Activated naive CD8-positive, alpha-beta T cell treated with anti-CD3 and anti-CD28 coated beads, Interleukin-2, amount 50 U/mL, for 16 hours (primary cell): Measurements from ENCODE around the gene ICE2.
"Not testable (repeated sequence)": the region's sequence is repeated elsewhere in the genome, so short reads cannot be mapped to it uniquely, and the experiment has no call there.

ENCODE experiments used
- DNase-seq: peaks from one replicate; pipeline ENCODE4 v3.0.0-alpha.2; 2020; ENCODE audit warnings: low read depth, low spot score

The ICE2 gene

GRCh38 chr15:60448668-60449360, 30.1 kb downstream of the ICE2 start:
- DNase-seq = no peak

- DNase-seq = no peak
Measured at GRCh38 chr15:60444289-60444912, 34.5 kb downstream of the ICE2 start.

GRCh38 chr15:60442763-60443162, 36.2 kb downstream of the ICE2 start:
- DNase-seq = no peak

GRCh38 chr15:60442031-60442650, 36.8 kb downstream of the ICE2 start:
- no peak for DNase-seq

GRCh38 chr15:60441331-60441730, 37.6 kb downstream of the ICE2 start:
- no peak for DNase-seq

- DNase-seq = no peak
Measured at GRCh38 chr15:60438646-60439045, 40.3 kb downstream of the ICE2 start.

- no peak for DNase-seq
Measured at GRCh38 chr15:60428935-60429334, 50.0 kb downstream of the ICE2 start.

GRCh38 chr15:60426870-60427508, 52.0 kb downstream of the ICE2 start:
- no peak for DNase-seq

GRCh38 chr15:60425461-60425860, 53.5 kb downstream of the ICE2 start:
- no peak for DNase-seq

GRCh38 chr15:60424006-60424405, 54.9 kb downstream of the ICE2 start:
- DNase-seq = no peak

GRCh38 chr15:60423537-60423936, 55.4 kb downstream of the ICE2 start:
- no peak for DNase-seq

- DNase-seq = no peak
Measured at GRCh38 chr15:60421544-60421943, 57.4 kb downstream of the ICE2 start.

- DNase-seq = no peak
Measured at GRCh38 chr15:60420203-60420716, 58.7 kb downstream of the ICE2 start.

- DNase-seq = no peak
Measured at GRCh38 chr15:60419753-60420152, 59.2 kb downstream of the ICE2 start.

- no peak for DNase-seq
Measured at GRCh38 chr15:60418096-60418495, 60.8 kb downstream of the ICE2 start.

GRCh38 chr15:60417112-60417511, 61.8 kb downstream of the ICE2 start:
- DNase-seq = no peak

GRCh38 chr15:60416484-60416883, 62.5 kb downstream of the ICE2 start:
- no peak for DNase-seq

GRCh38 chr15:60414016-60414682, 64.8 kb downstream of the ICE2 start:
- DNase-seq = no peak

GRCh38 chr15:60413231-60413824, 65.6 kb downstream of the ICE2 start:
- no peak for DNase-seq

GRCh38 chr15:60412807-60413206, 66.1 kb downstream of the ICE2 start:
- DNase-seq = not testable (repeated sequence)

GRCh38 chr15:60411774-60412425, 67.0 kb downstream of the ICE2 start:
- DNase-seq = no peak
